CD14-positive monocyte (primary cell): Measurements from ENCODE around the gene SPART. TPM values are rescaled to one million over a fixed set of nuclear protein-coding genes. Genes with fewer than 3 reads are reported as not detected.
"Not testable (repeated sequence)": the region's sequence is repeated elsewhere in the genome, so short reads cannot be mapped to it uniquely, and the experiment has no call there.

ENCODE experiments used
- DNase-seq, 3 donors: peaks; one replicate each; pipeline ENCODE4 v3.0.0-alpha.2; 2011 to 2022
- H2AFZ ChIP-seq: 2 replicates; pipeline ENCODE4 v1.6.0; 2012; ENCODE audit warnings: mild to moderate bottlenecking, low read depth, low read length, inconsistent platforms; ENCODE audit not compliant: insufficient read depth, poor library complexity, severe bottlenecking
- H3K27ac ChIP-seq, 2 donors: 1 replicate in 1 of 2; 2 replicates in 1 of 2; pipeline ENCODE4 v1.5.1; 2012 to 2013; ENCODE audit warnings: low read length in 2 of 2, control low read depth in 1 of 2, inconsistent platforms in 1 of 2, low read depth in 1 of 2, mild to moderate bottlenecking in 1 of 2
- H3K27me3 ChIP-seq, 2 donors: one replicate each; pipeline versions ENCODE4 v1.6.0 to v1.6.1; 2011 to 2013; ENCODE audit warnings: low read length in 2 of 2; ENCODE audit not compliant: control insufficient read depth in 2 of 2, insufficient read depth in 2 of 2
- H3K36me3 ChIP-seq, 2 donors: replicated peaks in 1 of 2; 1 replicate in 1 of 2; 2 replicates in 1 of 2; pipeline versions ENCODE4 v1.5.1 to v1.6.1; 2012 to 2013; ENCODE audit warnings: low read length in 2 of 2, control low read depth in 1 of 2, inconsistent platforms in 1 of 2, mild to moderate bottlenecking in 1 of 2; ENCODE audit not compliant: insufficient read depth in 2 of 2, control insufficient read depth in 1 of 2
- H3K4me1 ChIP-seq, 2 donors: 1 replicate in 1 of 2; 2 replicates in 1 of 2; pipeline versions ENCODE4 v1.5.1 to v1.6.1; 2012 to 2013; ENCODE audit warnings: low read length in 2 of 2, control low read depth in 1 of 2, inconsistent platforms in 1 of 2, mild to moderate bottlenecking in 1 of 2, moderate library complexity in 1 of 2; ENCODE audit not compliant: insufficient read depth in 2 of 2, control insufficient read depth in 1 of 2
- H3K4me2 ChIP-seq: replicated peaks from 2 replicates; pipeline ENCODE3; 2012; ENCODE audit warnings: low read length, moderate library complexity, mild to moderate bottlenecking; ENCODE audit not compliant: poor library complexity, severe bottlenecking; ENCODE audit errors: extremely low read depth
- H3K4me3 ChIP-seq, 3 experiments: fragments of 200-600 bp in 1 of 3; sonication (generic) in 1 of 3; replicated peaks in 1 of 3; 1 replicate in 2 of 3; 2 replicates in 1 of 3; pipeline ENCODE4 v1.5.1; 2011 to 2013; ENCODE audit warnings: low read length in 3 of 3, mild to moderate bottlenecking in 3 of 3, control low read depth in 2 of 3, low read depth in 2 of 3, inconsistent platforms in 1 of 3, moderate library complexity in 1 of 3
- H3K79me2 ChIP-seq: 2 replicates; pipeline ENCODE4 v1.6.0; 2012; ENCODE audit warnings: mild to moderate bottlenecking, control low read depth, inconsistent platforms, low read length, moderate library complexity; ENCODE audit not compliant: insufficient read depth
- H3K9ac ChIP-seq: 2 replicates; pipeline ENCODE4 v1.6.0; 2017; ENCODE audit warnings: low read length, mild to moderate bottlenecking; ENCODE audit not compliant: insufficient read depth, poor library complexity, severe bottlenecking
- H3K9me3 ChIP-seq, 2 donors: replicated peaks in 1 of 2; 1 replicate in 1 of 2; 2 replicates in 1 of 2; pipeline versions ENCODE4 v1.5.1 to v1.6.1; 2012 to 2013; ENCODE audit warnings: low read length in 2 of 2, control low read depth in 1 of 2; ENCODE audit not compliant: control insufficient read depth in 1 of 2, insufficient read depth in 1 of 2
- H4K20me1 ChIP-seq: 2 replicates; pipeline ENCODE4 v1.6.0; 2012; ENCODE audit warnings: mild to moderate bottlenecking, low read length, control low read depth, moderate library complexity; ENCODE audit not compliant: insufficient read depth
- H3K27ac Mint-ChIP-seq, 7 donors: one replicate each; pipeline ENCODE4 v1.8.0; 2020; ENCODE audit warnings: mild to moderate bottlenecking in 7 of 7, mixed read lengths in 7 of 7, moderate library complexity in 6 of 7, inconsistent platforms in 2 of 7
- H3K27me3 Mint-ChIP-seq, 3 donors: one replicate each; pipeline ENCODE4 v1.8.0; 2021 to 2022; ENCODE audit warnings: low read depth in 3 of 3, mild to moderate bottlenecking in 3 of 3, mixed read lengths in 3 of 3, moderate library complexity in 3 of 3, inconsistent platforms in 1 of 3
- H3K36me3 Mint-ChIP-seq, 2 donors: one replicate each; pipeline ENCODE4 v1.8.0; 2020; ENCODE audit warnings: mixed read lengths in 2 of 2, inconsistent platforms in 1 of 2, mild to moderate bottlenecking in 1 of 2
- H3K4me1 Mint-ChIP-seq: one replicate; pipeline ENCODE4 v1.8.0; 2020; ENCODE audit warnings: mild to moderate bottlenecking, mixed read lengths
- H3K4me3 Mint-ChIP-seq, 2 donors: one replicate each; pipeline ENCODE4 v1.8.0; 2020; ENCODE audit warnings: mild to moderate bottlenecking in 2 of 2, mixed read lengths in 2 of 2, moderate library complexity in 1 of 2
- H3K9me3 Mint-ChIP-seq, 7 donors: one replicate each; pipeline ENCODE4 v1.8.0; 2020 to 2022; ENCODE audit warnings: mixed read lengths in 7 of 7, mild to moderate bottlenecking in 6 of 7, moderate library complexity in 6 of 7, inconsistent platforms in 2 of 7
- CTCF ChIP-seq: fragments of 200-600 bp; IDR thresholded peaks from one replicate; pipeline ENCODE4 v1.8.0; 2022; ENCODE audit warnings: antibody characterized with exemption, mild to moderate bottlenecking
- WGBS: methylation state at CpG from one replicate; pipeline ENCODE4 v1.1.5; 2013; ENCODE audit warnings: missing lambda C conversion rate; ENCODE audit not compliant: insufficient coverage; 5-methylcytosine and 5-hydroxymethylcytosine counted together
- intact Hi-C, 2 donors: fragments of 100-400 bp; cut with micrococcal nuclease; formaldehyde crosslinking; loops; one replicate each; pipeline versions ENCODE4 v1.15.0 to v1.15.1; 2023
- polyA plus RNA-seq, 3 donors: library from polyadenylated mRNA; depleted of rRNA in 1 of 3; unstranded in 2 of 3; stranded (reverse) in 1 of 3; fragments of 300-500 nt in 2 of 3; fragments of >200 nt in 1 of 3; fragmentation: Illumina TruSeq in 2 of 3; gene quantifications; 1 replicate in 2 of 3; 2 replicates in 1 of 3; pipeline ENCODE4 v1.2.3, GENCODE V29; 2012 to 2021

The SPART gene
- polyA plus RNA-seq, 3 donors: 24.4 to 37.0 (median 29.8) TPM

- WGBS: no CpG with 5 or more reads among the region's 3 CpGs
- Mint-ChIP-seq H3K36me3 (peaks cover 22 to 34% of the 10 kb centered on the region in 2 donors), H3K27me3 (peaks cover 18 to 24% (median 18%) of the 10 kb centered on the region in 3 donors), H3K27ac (no peak overlapping the region), H3K4me3 (no peak overlapping the region), H3K9me3 (no peaks in the 10 kb centered on the region), H3K4me1 (peaks cover 12% of the 10 kb centered on the region)
- no peak for TF ChIP-seq CTCF
- Histone ChIP-seq H3K4me2 (no peak overlapping the region), H3K79me2 (no peaks in the 10 kb centered on the region), H3K4me1 (peaks cover 6 to 7% of the 10 kb centered on the region in 2 donors), H4K20me1 (no peaks in the 10 kb centered on the region), H3K27me3 (peaks cover 9 to 14% of the 10 kb centered on the region in 2 donors), H2AFZ (no peak overlapping the region), H3K36me3 (peaks cover 22 to 39% of the 10 kb centered on the region in 2 donors), H3K27ac (no peak overlapping the region), H3K4me3 (no peak overlapping the region), H3K9me3 (no peaks in the 10 kb centered on the region), H3K9ac (no peak overlapping the region)
- no peak for DNase-seq
- intact Hi-C loops: no loop called here
Measured at GRCh38 chr13:36302289-36302688, 43.9 kb downstream of the SPART start.

- H3K27me3 ChIP-seq: peaks cover 9 to 14% of the 10 kb centered on the region in 2 donors
- H3K36me3 ChIP-seq: peaks cover 17 to 19% of the 10 kb centered on the region in 2 donors
- Mint-ChIP-seq H3K4me1 (peaks cover 18% of the 10 kb centered on the region), H3K36me3 (peaks cover 15 to 27% of the 10 kb centered on the region in 2 donors), H3K27me3 (peaks cover 18 to 26% (median 18%) of the 10 kb centered on the region in 3 donors)
- H3K27ac ChIP-seq, H3K27ac Mint-ChIP-seq, H3K79me2 ChIP-seq, H3K4me3 Mint-ChIP-seq, H4K20me1 ChIP-seq, H3K4me1 ChIP-seq, H3K9me3 ChIP-seq, H3K9ac ChIP-seq, DNase-seq, H3K9me3 Mint-ChIP-seq, H2AFZ ChIP-seq, H3K4me2 ChIP-seq, intact Hi-C loops, H3K4me3 ChIP-seq: not testable (repeated sequence)
- WGBS: 36% methylated on average over 1 of the region's 3 CpGs
Measured at GRCh38 chr13:36299469-36299868, 46.7 kb downstream of the SPART start.
